GM18511 (cell line): ENCODE measurements around the gene OPN1MW2.
"Not testable (repeated sequence)": the region's sequence is repeated elsewhere in the genome, so short reads cannot be mapped to it uniquely, and the experiment has no call there.

Source experiments
- ATAC-seq: cut with Tn5 transposase; IDR thresholded peaks from one replicate; pipeline ENCODE4 v1.9.1; 2021; ENCODE audit warnings: mild to moderate bottlenecking, moderate library complexity; ENCODE audit not compliant: unreplicated experiment

OPN1MW2 gene

GRCh38 chrX:154263072-154263471, 43.5 kb downstream of the OPN1MW2 start:
- not testable (repeated sequence) for ATAC-seq

- not testable (repeated sequence) for ATAC-seq
Measured at GRCh38 chrX:154269245-154269644, 49.7 kb downstream of the OPN1MW2 start.
